Measurements from ENCODE around the gene ATF7. TPM values are rescaled to one million over a fixed set of nuclear protein-coding genes. Genes with fewer than 3 reads are reported as not detected.

ATF7 gene
- total RNA-seq, 4 donors from 2014 or later, result 14.2 to 29.7 (median 26.8) TPM

GRCh38 chr12:53463802-53464560 is 162.2 kb downstream of the ATF7 start:
- Histone ChIP-seq H3K4me3 (no peak overlapping the region), H3K27ac (no peak overlapping the region), H3K36me3 (peaks cover 1 to 99% (median 51%) of the 10 kb centered on the region in 4 donors), H3K27me3 (no peaks in the 10 kb centered on the region), H3K9me3 (no peaks in the 10 kb centered on the region), H3K4me1 (peaks cover 0 to 3% (median 0%) of the 10 kb centered on the region in 4 donors)
- no peak for TF ChIP-seq POLR2A (IDR thresholded peaks at IDR 0.05)
- TF ChIP-seq EP300 (IDR thresholded peaks at IDR 0.05; ENCODE audit: low read depth), result no peak
- TF ChIP-seq POLR2AphosphoS5 (IDR thresholded peaks at IDR 0.05), result no peak
- no peak for TF ChIP-seq CTCF (IDR thresholded peaks at IDR 0.05)
- in situ Hi-C loops (cut with MboI; ENCODE audit: low pct_ligation_motif_present in 1 of 4, low pct_unique_long_range_greater_than_20kb in 1 of 4, low sequenced_read_pairs in 3 of 4), result no loop called here
- WGBS, 2 donors (ENCODE audit: low coverage in 1 of 2), result 55 to 61% methylated on average over 4 to 5 of the region's 5 CpGs
- intact Hi-C loops (cut with DNase I; ENCODE audit: low total_unique reads), result no loop called here
- no peak for DNase-seq

GRCh38 chr12:53462935-53463334 is 163.2 kb downstream of the ATF7 start:
- no peak overlapping the region for H3K27ac ChIP-seq
- 60 to 69% methylated on average over 2 to 3 of the region's 3 CpGs for WGBS, 2 donors (ENCODE audit: low coverage in 1 of 2)
- no peaks in the 10 kb centered on the region for H3K27me3 ChIP-seq
- intact Hi-C loops (cut with DNase I; ENCODE audit: low total_unique reads), result no loop called here
- no peaks in the 10 kb centered on the region for H3K9me3 ChIP-seq
- peaks cover 1 to 98% (median 51%) of the 10 kb centered on the region in 4 donors for H3K36me3 ChIP-seq
- H3K4me1 ChIP-seq, result peaks cover 0 to 3% (median 0%) of the 10 kb centered on the region in 4 donors
- no peak for DNase-seq
- no peak for TF ChIP-seq POLR2A (IDR thresholded peaks at IDR 0.05)
- no peak for TF ChIP-seq POLR2AphosphoS5 (IDR thresholded peaks at IDR 0.05)
- TF ChIP-seq CTCF (IDR thresholded peaks at IDR 0.05), result no peak
- TF ChIP-seq EP300 (IDR thresholded peaks at IDR 0.05; ENCODE audit: low read depth), result no peak
- in situ Hi-C loops (cut with MboI; ENCODE audit: low pct_ligation_motif_present in 1 of 4, low pct_unique_long_range_greater_than_20kb in 1 of 4, low sequenced_read_pairs in 3 of 4), result no loop called here
- H3K4me3 ChIP-seq, result no peak overlapping the region

GRCh38 chr12:53461591-53461990 is 164.6 kb downstream of the ATF7 start:
- no peak for TF ChIP-seq EP300 (IDR thresholded peaks at IDR 0.05; ENCODE audit: low read depth)
- no peak for TF ChIP-seq CTCF (IDR thresholded peaks at IDR 0.05)
- TF ChIP-seq POLR2A (IDR thresholded peaks at IDR 0.05), result no peak
- TF ChIP-seq POLR2AphosphoS5 (IDR thresholded peaks at IDR 0.05), result no peak
- DNase-seq, result no peak
- 86 to 90% methylated on average over 3 to 8 of the region's 8 CpGs for WGBS, 2 donors (ENCODE audit: low coverage in 1 of 2)
- H3K4me1 ChIP-seq, result peaks cover 0 to 3% (median 0%) of the 10 kb centered on the region in 4 donors
- no peak overlapping the region for H3K27ac ChIP-seq
- in situ Hi-C loops (cut with MboI; ENCODE audit: low pct_ligation_motif_present in 1 of 4, low pct_unique_long_range_greater_than_20kb in 1 of 4, low sequenced_read_pairs in 3 of 4), result no loop called here
- H3K27me3 ChIP-seq, result no peaks in the 10 kb centered on the region
- no peaks in the 10 kb centered on the region for H3K9me3 ChIP-seq
- no peak overlapping the region for H3K4me3 ChIP-seq
- H3K36me3 ChIP-seq, result peaks cover 1 to 98% (median 52%) of the 10 kb centered on the region in 4 donors
- intact Hi-C loops (cut with DNase I; ENCODE audit: low total_unique reads), result no loop called here

- in situ Hi-C loops (cut with MboI; ENCODE audit: low pct_ligation_motif_present in 1 of 4, low pct_unique_long_range_greater_than_20kb in 1 of 4, low sequenced_read_pairs in 3 of 4) (no loop called here), intact Hi-C loops (cut with DNase I; ENCODE audit: low total_unique reads) (no loop called here)
- no peak overlapping the region for H3K4me3 ChIP-seq
These were observed 165.1 kb downstream of the ATF7 start for GRCh38 chr12:53461059-53461458.

More at GRCh38 chr12:53461059-53461458, 165.1 kb downstream of the ATF7 start:
- no peak for DNase-seq
- 80 to 100% methylated on average over 1 to 3 of the region's 3 CpGs for WGBS, 2 donors (ENCODE audit: low coverage in 1 of 2)
- no peaks in the 10 kb centered on the region for H3K9me3 ChIP-seq
- TF ChIP-seq POLR2AphosphoS5 (IDR thresholded peaks at IDR 0.05), result no peak
- no peak for TF ChIP-seq EP300 (IDR thresholded peaks at IDR 0.05; ENCODE audit: low read depth)
- TF ChIP-seq POLR2A (IDR thresholded peaks at IDR 0.05), result no peak
- TF ChIP-seq CTCF (IDR thresholded peaks at IDR 0.05), result no peak
- H3K4me1 ChIP-seq, result peaks cover 0 to 3% (median 0%) of the 10 kb centered on the region in 4 donors
- no peaks in the 10 kb centered on the region for H3K27me3 ChIP-seq
- no peak overlapping the region for H3K27ac ChIP-seq
- H3K36me3 ChIP-seq, result peaks cover 1 to 98% (median 52%) of the 10 kb centered on the region in 4 donors
